ENCODE data around the gene TFAP2A.

TFAP2A gene

DNA sequence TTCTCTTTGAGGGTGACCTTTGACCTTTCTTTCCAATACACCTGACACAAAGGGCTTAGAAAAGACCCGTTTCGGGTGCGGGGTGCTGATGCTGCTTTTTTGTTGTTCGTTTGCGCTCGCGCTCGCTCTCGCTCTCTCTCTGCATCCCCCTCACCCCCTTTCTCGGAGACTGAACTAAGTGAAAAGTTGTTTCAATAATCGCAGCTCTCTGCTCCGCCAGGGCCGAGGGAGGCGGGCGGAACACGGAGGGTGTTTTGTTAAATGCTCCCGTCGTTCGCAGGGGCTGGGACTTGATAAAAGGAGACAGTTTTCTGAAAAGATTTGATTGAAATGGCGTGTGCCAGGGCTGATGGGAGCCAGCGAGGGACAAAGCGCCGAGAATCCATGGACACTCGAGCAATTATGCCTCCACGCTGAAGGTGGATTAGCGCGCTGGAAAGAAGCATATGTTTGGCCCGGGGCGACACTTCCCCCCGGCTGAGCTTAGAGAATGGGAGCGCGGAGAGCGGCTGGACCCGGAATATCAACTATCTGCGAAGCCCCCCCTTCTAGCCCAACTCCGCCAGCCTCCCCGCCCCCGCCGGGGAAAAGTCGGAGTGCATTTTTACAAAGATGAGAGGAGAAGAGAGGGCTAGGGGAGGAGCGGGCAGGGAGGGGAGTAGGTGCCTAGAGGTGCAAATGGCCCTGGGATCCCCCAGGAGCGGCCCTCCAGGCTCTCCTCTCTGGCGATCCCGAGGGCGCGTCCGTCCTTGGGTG is 25.0 kb downstream of the TFAP2A start:
- ATAC-seq (no peak), DNase-seq (no peak)
- H3K9me3 Mint-ChIP-seq: peaks cover 7 to 20% of the 10 kb centered on the region in 2 donors
- H3K4me3 Mint-ChIP-seq: no peak overlapping the region
- peaks cover 10% of the 10 kb centered on the region for H3K4me1 Mint-ChIP-seq
- H3K27me3 Mint-ChIP-seq: peaks cover 100% of the 10 kb centered on the region
- H3K27ac Mint-ChIP-seq: peak overlapping the region in 1 of 2 donors; percentile 15

DNA sequence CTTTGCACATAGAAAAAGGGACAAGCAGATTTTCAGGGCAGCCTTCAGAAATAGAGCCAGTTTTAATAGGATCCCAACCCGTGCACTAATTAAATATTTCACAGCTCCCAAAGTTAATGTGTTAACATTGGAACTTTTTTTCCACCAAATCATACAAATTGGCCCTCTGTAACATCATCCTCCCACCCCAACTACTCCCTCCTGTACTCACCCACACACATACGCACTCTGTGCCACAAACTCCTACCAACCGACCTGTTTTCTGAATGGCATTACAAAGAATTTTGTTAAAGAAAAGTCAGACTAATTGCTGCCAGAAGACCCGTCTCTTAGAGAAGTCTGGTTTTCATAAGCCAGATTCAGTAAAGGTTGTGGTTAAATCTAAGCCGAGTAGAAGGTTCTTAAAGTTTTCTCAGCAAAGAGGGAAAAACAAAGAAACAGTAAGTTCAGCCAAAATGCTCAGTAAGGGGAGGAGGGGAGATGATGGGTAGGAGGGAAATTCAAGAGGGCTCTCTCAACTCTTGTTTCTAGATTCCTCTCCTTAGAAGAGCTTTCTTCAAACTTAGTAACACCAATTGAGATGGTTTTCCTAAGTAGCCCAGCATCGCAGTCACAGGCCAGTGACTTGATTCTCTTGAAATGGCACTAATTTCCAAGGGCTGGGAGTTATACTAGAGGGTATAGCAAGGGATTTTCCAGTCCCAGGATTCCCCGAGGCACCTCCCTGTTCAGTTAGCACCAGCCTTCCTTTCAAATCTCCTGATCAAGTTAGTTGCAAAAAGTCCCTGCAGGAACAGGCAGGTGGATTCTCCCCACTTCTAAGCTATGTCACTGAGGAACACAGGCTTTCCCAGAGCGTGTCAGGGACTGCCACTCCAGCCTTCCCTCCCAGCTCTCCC is 27.9 kb downstream of the TFAP2A start:
- H3K27me3 Mint-ChIP-seq: peaks cover 100% of the 10 kb centered on the region
- no peak for ATAC-seq
- peaks cover 34% of the 10 kb centered on the region for H3K4me1 Mint-ChIP-seq
- H3K4me3 Mint-ChIP-seq: no peak overlapping the region
- peaks cover 12 to 20% of the 10 kb centered on the region in 2 donors for H3K9me3 Mint-ChIP-seq
- H3K27ac Mint-ChIP-seq: no peak overlapping the region
- no peak for DNase-seq

DNA sequence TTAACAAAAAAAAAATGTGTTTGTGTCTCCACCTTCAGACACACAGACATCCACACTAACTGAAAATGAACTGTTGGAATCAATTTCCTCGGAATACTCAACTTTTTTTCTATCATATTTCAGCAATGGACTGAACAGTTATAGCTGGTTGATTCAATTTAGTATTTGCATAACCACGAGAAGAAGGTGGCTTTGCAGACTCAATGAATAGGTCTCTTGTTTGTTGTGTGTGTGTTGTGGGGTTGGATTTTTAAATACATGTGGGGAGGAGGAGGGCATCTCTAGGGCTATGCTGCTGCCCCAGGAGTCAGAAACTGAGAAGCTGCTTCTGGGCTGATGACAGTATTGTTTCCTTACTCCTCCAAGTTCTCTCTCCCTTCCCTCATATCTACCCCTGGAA is 28.7 kb downstream of the TFAP2A start:
- Mint-ChIP-seq H3K4me3 (no peak overlapping the region), H3K27ac (peak overlapping the region in 1 of 2 donors; percentile 21), H3K4me1 (peaks cover 41% of the 10 kb centered on the region), H3K9me3 (peaks cover 12 to 20% of the 10 kb centered on the region in 2 donors), H3K27me3 (peaks cover 100% of the 10 kb centered on the region)
- no peak for DNase-seq
- ATAC-seq: no peak

DNA sequence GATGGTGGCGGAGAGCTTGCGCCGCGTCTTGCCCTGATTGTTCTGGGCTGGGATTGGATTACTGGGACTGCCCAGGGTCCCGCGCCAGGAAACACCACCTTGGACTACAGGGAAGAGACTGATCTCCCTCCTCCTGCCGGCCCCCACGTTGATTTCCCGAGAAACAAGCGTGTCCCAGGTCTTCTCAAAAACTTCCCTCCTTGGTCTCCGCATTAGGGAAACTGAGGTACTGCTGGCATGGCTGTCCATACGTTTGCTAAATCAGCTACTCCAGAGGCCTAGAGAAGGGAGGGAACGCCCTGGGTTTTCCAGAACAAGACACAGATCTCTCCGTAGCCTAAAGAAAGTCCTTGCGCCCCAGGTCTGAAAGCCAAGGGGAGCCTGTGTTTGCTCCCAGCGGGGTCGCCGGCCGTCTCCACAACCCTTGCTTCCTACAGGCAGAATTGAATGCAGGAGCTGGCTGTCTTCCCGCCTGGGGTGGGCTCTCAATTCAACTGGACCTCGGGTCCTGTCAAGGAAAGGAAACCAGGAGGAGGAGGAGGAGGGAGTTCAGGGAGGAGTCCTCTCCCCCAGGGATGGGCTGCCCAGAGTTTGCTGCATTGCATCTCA is 29.2 kb downstream of the TFAP2A start:
- Mint-ChIP-seq H3K4me3 (no peak overlapping the region), H3K9me3 (peaks cover 12 to 18% of the 10 kb centered on the region in 2 donors), H3K27ac (no peak overlapping the region), H3K27me3 (peaks cover 100% of the 10 kb centered on the region), H3K4me1 (peaks cover 47% of the 10 kb centered on the region)
- no peak for ATAC-seq
- no peak for DNase-seq

DNA sequence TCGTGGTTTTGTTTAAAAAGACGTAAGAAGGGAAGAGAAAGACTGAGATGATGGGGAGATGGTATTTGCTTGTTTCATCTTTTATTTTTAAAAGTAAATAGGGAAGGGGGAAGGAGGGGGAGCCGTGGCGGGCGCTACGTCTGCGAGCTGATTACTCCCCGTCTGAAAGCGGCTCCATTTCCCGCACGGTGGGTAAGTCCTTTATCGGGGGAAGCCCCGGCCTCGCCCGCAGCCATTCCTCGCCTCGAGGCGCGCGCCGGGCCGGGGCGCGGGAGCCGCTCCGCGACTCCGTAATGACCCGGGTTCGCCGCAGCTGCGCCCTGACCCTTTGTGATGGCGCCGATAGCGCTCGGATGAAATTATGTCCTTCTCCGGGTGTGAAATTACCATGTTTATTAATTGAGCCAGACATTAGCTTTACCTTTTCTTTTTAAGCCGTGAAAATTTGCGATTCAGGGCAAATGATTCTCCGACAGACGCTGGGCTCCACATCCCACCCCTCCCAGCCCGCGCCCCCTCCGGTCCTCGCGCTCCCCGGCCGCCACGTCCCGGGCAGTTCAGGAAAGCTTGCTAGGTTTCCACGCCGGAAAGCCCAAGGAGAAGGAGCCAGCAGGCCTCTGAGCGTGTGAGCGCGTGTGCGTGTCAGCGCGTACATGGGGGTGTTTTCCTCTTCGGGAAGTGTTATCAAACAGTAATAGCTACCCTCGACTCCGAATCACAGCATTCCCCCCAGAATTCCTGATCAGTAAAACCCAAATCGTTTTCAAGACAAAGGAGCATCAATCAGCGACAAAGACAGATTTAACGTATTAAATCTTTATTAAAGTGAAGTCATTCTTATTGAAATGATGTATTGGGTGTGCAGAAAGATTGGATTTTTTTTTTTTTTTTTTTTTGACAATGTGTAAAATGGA is 30.0 kb downstream of the TFAP2A start:
- Mint-ChIP-seq H3K27me3 (peaks cover 99% of the 10 kb centered on the region), H3K9me3 (peaks cover 9 to 10% of the 10 kb centered on the region in 2 donors), H3K4me3 (peak overlapping the region in 1 of 2 donors; percentile 6), H3K4me1 (peaks cover 40% of the 10 kb centered on the region), H3K27ac (no peak overlapping the region)
- ATAC-seq (no peak), DNase-seq (no peak)

DNA sequence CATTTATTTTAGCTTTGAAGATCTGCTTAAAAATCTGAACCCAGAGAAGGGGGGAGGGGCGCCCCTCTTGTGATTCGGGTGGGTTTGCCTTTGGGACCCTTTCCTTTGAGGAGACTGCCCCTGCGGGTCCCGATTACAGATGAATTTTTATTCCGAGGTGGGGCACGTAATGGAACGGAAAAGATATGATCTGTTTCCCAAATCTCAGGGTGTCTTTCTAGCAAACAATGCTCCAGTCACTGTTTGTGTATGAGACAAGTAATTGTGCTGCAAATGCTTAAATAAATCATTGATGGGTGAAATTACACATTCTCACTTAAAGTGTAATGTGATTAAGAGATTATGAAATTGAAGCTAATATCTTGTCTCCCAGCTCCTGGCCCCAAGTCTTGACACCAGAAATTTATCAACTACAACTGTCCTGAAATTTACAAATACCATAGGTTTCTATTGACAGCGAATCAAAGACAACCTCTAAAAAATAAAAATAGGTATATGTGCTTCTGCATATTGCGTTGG is 30.7 kb downstream of the TFAP2A start:
- Mint-ChIP-seq H3K27ac (no peak overlapping the region), H3K9me3 (peaks cover 3 to 5% of the 10 kb centered on the region in 2 donors)

DNA sequence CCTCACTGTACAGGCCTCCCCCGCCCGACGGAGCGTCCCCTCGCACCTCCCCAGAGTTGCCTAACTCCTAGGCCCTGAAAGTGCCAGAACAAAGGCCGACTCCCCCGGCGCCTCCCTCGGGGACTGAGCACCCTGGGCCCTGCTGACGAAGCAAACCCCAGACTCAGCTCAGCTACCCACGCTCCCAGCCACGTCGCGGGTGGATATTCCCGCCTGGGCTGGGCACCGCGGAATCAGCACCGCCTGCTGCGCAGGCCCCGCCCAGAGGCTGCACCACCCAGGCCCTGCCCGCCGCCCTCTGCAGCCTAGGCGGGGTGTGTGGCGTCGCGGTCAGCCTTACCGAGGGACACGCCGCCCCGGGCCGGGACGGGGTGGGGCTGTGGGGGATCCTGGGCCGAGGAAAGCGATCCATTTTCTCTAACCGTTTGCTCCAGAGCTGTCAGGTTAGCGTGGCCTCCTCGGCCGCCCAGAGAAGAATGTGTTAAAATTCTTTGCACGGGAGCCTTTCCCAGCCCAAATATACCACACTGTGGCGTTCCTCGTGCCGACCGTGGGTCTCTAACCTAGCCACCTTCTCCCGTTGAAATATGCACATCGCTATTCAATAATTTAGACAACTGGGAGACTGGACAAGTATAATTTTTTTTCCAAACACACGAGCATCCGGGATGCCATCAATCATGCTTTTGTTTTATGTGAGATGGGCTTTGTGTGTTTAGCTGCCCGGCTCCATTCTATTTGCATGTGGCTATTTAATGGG is 31.4 kb downstream of the TFAP2A start:
- H3K4me1 Mint-ChIP-seq: peaks cover 37% of the 10 kb centered on the region
- H3K4me3 Mint-ChIP-seq: peak overlapping the region in 1 of 2 donors; percentile 21
- ATAC-seq (peak; percentile 37), DNase-seq (no peak)
- H3K27ac Mint-ChIP-seq: no peak overlapping the region
- H3K9me3 Mint-ChIP-seq: peaks cover 0 to 5% of the 10 kb centered on the region in 2 donors
- H3K27me3 Mint-ChIP-seq: peaks cover 87% of the 10 kb centered on the region

More for the DNA sequence above, 30.7 kb downstream of the TFAP2A start:
- no peak for DNase-seq
- Mint-ChIP-seq H3K4me1 (peaks cover 37% of the 10 kb centered on the region), H3K4me3 (peak overlapping the region; percentile 6 to 21), H3K27me3 (peaks cover 92% of the 10 kb centered on the region)
- no peak for ATAC-seq

DNA sequence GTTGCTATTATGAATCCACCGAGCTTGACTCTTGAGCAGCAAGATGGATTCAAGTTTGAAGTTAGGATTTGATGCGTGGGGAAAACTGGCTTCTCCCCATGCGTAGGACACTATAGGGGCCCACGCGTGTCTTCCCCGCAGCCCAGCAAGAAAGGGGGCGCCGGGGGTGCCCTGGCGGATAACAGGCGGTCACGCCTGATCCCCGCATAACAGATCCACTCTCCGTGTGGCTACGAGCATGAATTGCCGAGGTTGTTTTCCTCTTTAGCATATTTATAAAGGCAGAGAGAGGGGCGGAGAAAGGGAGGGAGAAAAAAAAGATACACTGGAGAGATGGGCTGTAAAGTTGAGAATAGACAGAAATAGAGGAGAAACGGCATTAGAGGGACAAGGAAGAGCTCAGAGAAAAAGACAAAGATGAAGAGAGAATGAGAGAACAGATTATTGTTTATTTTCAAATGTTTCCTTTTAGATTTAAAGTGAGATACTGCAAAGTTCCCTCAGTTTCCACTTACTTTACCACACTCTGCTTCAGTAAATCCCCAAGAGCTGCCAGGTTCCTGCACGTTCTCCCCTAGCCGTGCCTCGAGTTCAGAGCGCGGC is 32.0 kb downstream of the TFAP2A start:
- Mint-ChIP-seq H3K4me3 (peak overlapping the region in 1 of 2 donors; percentile 0), H3K9me3 (peaks cover 0 to 5% of the 10 kb centered on the region in 2 donors), H3K27ac (peak overlapping the region in 1 of 2 donors; percentile 53), H3K4me1 (peaks cover 37% of the 10 kb centered on the region), H3K27me3 (peaks cover 87% of the 10 kb centered on the region)
- no peak for ATAC-seq
- no peak for DNase-seq

DNA sequence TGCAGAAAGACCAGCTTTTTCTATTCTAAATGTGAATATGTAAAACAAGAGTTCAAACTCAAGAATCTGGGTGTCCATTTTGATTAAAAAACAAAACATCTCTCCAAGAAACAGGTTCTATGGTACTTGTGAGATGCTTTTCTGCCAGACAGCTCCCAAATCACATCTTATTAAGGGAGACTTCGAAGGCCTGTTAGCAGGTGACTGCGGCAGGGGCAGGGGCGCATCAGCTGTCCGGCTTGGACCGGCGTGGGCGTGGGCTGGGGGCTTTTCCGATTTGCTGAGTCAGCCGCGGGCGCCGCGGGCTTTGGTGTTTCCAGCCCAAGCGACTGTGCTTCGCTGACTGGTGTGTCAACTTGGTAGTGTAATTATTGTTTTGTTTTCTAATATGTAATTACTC is 32.6 kb downstream of the TFAP2A start:
- no peak for DNase-seq
- Mint-ChIP-seq H3K27ac (no peak overlapping the region), H3K27me3 (peaks cover 87% of the 10 kb centered on the region), H3K4me3 (no peak overlapping the region), H3K4me1 (peaks cover 37% of the 10 kb centered on the region), H3K9me3 (peaks cover 0 to 5% of the 10 kb centered on the region in 2 donors)
- ATAC-seq: no peak

DNA sequence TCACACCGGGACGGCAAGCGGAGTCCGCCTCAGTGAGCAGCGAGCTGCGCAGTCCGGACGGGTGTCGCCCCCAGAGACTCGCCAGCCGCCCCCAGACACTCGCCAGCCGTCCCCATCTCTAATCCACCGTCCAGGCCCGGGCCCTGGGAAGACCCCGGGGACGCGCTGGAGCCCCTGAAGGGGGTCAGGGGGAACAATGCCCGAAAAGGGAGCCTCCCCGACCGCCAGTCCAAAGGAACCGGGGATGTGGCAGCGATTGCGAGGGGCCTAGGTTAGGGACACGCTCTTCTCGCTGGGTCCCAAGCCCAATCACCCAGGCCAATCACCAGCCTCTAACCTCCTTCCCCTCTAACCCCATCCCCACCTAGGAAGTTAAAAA is 33.1 kb downstream of the TFAP2A start:
- Mint-ChIP-seq H3K27me3 (peaks cover 87% of the 10 kb centered on the region), H3K9me3 (peaks cover 0 to 5% of the 10 kb centered on the region in 2 donors), H3K4me1 (peaks cover 37% of the 10 kb centered on the region), H3K4me3 (no peak overlapping the region), H3K27ac (no peak overlapping the region)
- no peak for DNase-seq
- ATAC-seq: peak; percentile 26

DNA sequence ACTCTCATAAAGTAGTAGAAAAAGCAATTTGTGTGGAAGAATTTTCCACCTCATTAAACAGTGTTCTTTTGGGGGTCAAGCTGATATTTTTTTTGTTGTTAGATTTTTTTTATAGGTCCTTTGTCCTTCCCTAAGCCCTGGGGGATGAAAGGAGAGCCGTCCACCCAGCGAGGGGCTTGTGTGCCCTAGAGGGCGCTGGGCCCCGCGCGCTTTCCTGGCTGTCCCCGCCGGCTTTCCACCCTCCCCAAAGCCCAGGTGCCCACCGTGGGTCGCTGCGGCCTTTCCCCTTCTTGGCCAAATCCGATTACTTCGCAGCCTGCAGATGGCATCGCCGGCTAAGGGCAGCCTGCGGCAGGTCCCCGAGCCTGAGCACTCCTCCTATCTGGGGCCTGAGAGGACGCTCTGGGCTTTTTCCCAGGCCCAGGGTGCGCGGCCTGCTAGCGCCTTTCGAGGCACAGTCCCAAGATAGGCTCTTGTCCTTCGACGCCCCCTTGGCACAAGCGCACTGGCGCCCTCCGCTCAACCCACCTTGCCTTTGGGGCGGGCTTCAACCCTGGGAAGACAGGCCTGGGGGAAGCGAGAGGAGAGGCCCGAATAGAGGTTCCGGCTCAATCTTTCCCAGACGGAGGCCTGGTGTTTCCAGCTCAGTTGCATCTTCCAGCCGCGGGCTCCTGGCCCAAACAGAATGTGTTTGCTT is 33.6 kb downstream of the TFAP2A start:
- Mint-ChIP-seq H3K9me3 (peaks cover 0 to 5% of the 10 kb centered on the region in 2 donors), H3K4me3 (no peak overlapping the region), H3K4me1 (peaks cover 37% of the 10 kb centered on the region), H3K27me3 (peaks cover 82% of the 10 kb centered on the region), H3K27ac (no peak overlapping the region)
- ATAC-seq (peak; percentile 61), DNase-seq (peak in 1 of 2 donors; percentile 30)

DNA sequence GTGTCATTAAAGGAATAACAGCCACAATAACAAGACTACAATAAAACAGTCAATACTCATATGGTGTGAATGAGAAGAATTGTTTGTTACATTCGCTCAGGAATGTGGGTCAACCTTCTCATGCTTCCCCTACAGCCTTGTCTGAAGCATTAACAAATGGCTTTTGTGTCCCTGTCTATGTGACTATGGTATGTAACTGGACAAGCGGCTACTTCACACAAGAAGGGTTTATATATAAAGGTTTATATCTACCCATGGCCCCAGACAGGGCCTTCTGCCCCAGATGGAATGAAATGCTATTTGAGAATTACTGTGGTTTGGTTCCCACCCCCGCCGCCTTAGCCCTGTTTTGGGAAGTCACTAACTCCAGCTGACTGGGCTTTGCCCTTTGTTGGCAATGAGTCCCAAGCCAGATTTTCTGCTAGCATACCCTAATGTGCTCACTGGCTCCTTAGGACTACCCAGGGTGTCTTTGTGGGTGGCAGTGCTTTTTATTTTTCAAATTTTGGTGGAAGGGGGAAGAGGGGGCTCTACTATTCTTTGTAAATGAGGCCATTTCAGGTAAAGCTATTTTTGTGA is 39.4 kb downstream of the TFAP2A start:
- Mint-ChIP-seq H3K27me3 (peaks cover 40% of the 10 kb centered on the region), H3K4me3 (no peak overlapping the region), H3K9me3 (no peaks in the 10 kb centered on the region), H3K4me1 (no peaks in the 10 kb centered on the region), H3K27ac (no peak overlapping the region)
- ATAC-seq (no peak), DNase-seq (no peak)

All from stimulated activated naive CD8-positive, alpha-beta T cell treated with anti-CD3 and anti-CD28 coated beads, Interleukin-15, amount 100 ng/mL, for 72 hours (primary cell).